Lung microvascular endothelial cell (primary cell): ENCODE data around the gene SLC4A1. TPM values are rescaled to one million over a fixed set of nuclear protein-coding genes. Genes with fewer than 3 reads are reported as not detected.
A peak's percentile ranks its signal among the peaks of the same experiment; 100 is the strongest.
"Not testable (repeated sequence)": the region's sequence is repeated elsewhere in the genome, so short reads cannot be mapped to it uniquely, and the experiment has no call there.

ENCODE experiments used
- DNase-seq, 2 donors: peaks; one replicate each; pipeline versions ENCODE4 v3.0.0 to v3.0.0-alpha.2; 2010; ENCODE audit warnings: low read depth in 2 of 2
- total RNA-seq: library from RNA; depleted of rRNA; stranded (reverse); fragments of >200 nt; gene quantifications from 2 replicates; pipeline ENCODE4 v1.2.1, GENCODE V29; 2014

The SLC4A1 gene
- total RNA-seq, 1 donor from 2014 or later, result not detected

DNA sequence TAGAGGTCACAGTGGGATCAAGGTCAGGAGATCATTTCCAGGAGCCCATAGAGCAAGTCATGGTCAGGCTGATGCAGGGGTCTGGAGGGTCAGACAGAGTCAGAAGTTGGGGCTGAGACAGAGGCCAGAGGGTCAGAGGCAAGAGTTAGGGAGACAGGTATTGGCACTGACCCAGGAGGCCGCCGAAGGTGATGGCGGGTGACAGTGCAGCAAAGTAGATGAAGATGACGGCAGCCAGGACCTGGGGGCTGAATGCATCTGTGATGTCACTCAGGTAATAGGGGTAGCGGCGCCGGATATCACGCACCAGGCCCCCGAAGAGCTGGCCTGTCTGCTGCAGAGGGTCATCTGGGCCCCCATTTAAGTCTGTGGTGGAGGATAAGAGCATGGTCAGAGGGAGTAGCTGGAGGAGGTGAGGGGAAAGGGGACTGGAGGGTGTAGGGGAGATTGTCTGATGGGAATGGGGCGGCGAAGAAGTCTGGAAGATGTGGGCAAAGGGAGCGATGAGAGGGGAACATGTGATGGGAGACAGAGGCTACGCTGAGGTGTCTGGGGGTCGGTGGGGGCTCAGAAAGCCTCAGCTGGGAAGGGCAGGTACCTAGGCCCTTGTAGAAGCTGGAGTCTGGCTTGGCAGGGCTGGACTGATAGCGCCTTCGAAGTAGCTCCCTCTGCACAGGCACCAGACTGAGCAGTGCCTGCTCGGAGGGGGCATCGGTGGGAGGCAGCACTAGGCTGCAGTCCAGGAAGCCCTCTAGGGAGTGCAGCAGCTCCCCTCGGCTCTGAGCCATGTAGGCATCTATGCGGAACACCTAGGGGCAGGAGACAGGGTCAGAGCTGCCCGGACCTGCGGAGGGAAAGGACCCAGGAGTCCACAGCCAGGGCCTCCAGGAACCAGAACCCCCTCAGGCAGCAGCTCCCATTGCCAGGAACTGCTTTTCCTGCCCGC, 9.8 kb downstream of the SLC4A1 start:
- DNase-seq, result no peak

DNA sequence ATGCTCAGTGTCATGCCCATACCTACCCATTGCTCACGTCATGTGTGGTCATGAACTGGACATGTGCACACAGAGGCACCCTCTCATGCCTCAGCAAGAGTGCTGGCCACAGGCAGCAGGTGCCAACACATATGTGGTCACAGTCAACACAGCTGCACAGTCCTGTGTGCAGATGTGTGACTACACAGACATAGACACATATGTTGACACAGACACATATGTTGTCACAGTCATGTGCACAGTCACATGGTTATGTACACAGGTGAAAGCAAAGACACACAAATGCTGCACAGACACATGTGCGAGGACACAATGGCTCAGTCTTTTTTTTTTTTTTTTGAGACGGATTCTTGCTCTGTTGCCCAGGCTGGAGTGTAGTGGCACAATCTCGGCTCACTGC, 11.3 kb downstream of the SLC4A1 start:
- DNase-seq, result no peak

DNA sequence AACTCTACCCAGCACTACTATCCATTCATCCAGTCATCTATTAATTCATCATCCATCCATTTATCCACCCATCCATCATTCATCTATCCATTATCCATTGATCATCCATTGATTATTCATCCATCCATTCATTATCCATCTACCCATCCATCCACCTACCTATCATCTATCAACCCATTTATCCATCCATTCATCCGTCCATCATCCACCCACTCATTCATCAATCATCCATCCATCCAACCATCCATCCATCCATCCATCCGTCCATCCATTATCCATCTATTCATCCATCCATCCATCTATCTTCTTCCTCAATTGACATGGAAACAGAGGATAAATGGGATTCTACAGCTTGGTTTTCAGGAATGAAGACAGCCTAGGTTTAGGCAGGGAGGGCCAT, 12.0 kb downstream of the SLC4A1 start:
- no peak for DNase-seq

DNA sequence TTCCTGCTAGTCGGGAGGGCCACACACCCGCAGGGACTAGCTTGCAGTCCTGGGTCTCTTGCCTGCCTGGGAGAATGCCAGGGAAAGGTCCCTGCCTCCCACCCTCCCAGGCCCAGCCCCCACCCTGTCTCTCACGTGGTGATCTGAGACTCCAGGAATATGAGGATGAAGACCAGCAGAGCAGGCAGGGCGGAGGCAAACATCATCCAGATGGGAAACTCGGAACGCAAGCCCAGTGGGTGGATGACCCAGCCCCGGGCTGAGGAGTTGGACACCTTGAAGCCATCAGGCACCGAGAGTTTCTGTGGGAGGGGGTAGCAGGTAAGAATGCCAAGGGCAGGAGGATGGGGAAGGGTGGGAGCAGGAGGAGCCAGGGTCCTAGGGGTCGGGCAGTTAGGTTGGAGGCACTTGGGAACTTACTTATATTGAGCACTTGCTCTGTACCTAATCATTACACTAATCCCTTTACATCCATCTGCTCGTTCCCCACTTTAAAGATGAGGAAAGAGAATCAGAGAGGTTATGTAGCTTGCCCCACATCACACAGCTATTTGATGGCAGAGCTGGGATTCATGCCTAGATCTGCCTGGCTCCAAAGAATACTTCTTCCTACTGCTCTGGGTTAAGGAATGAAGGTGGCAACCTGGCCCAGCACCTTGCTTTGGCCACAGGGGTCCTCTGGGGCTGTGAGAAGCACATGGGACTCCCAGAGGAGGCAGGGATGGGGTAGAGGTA, 13.4 kb downstream of the SLC4A1 start:
- no peak for DNase-seq

DNA sequence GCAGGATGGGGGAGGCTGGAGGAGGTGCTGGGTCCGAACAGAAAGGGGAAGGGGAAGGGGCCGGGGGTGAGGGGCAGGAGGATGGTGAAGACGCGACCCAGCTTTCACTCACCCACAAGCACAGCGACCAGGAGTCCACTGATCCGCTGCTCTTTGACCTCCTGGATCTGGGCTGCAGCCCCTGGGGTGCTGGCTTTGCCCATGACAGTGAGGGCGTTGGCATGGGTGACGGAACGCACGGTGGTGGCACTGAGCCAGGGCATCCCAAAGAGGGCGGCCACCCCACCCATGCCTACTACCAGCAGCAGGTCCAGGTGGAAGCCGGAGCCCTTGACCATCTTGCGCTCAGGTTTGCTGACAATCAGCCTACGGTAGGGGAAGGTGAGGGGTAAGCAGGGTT, 14.9 kb downstream of the SLC4A1 start:
- no peak for DNase-seq

DNA sequence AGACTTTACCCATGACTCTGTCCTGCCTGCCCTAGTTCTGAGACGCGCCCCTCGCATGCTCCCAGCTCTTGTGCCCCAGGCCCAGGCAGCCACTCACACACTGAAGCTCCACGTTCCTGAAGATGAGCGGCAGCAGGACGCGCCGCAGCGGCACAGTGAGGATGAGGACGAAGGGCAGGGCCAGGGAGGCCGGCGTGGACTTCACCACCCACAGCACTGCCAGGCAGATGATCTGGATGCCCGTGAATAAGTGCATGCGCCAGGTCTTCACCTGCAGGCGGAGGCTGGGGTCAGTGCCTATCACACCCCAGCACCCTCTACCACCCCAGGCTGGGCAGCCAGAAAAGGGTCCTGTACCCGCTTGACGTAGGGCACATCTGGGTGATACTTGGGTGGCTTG, 16.9 kb downstream of the SLC4A1 start:
- no peak for DNase-seq

DNA sequence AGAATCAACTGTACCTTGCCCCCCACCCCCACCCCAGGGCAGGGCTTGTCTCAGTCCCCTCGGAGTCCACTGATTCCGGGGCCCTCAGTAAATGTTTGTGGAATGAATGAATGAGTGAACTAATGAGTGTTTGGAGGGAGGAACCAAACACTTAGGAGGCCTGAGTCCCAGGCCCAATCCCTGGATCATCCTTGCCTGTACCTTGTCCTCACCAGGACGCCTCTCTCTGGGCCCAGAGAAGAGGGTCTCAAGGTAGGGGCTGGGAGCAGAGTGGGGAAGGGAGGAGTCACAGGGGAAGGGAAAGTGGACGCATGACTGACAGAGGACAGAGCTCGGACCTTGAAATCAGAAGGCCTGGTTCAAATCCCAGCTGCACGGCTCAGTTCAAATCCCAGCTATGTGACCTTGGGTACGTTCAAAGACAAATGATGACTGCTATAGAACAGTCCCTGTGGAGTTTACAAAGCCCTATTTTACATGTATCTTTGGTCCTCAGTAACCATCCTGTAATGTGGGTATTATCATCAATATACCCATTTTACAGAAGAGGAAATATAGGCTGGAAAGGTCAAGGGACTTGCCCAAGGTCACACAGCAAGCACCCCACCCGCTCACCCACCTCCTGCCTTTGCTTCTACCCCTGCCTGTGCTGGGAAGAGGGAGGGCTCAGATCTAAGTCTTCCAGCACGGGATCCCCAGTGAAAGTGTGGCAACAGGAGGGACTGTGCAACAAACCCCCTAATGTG, 18.3 kb downstream of the SLC4A1 start:
- no peak for DNase-seq

DNA sequence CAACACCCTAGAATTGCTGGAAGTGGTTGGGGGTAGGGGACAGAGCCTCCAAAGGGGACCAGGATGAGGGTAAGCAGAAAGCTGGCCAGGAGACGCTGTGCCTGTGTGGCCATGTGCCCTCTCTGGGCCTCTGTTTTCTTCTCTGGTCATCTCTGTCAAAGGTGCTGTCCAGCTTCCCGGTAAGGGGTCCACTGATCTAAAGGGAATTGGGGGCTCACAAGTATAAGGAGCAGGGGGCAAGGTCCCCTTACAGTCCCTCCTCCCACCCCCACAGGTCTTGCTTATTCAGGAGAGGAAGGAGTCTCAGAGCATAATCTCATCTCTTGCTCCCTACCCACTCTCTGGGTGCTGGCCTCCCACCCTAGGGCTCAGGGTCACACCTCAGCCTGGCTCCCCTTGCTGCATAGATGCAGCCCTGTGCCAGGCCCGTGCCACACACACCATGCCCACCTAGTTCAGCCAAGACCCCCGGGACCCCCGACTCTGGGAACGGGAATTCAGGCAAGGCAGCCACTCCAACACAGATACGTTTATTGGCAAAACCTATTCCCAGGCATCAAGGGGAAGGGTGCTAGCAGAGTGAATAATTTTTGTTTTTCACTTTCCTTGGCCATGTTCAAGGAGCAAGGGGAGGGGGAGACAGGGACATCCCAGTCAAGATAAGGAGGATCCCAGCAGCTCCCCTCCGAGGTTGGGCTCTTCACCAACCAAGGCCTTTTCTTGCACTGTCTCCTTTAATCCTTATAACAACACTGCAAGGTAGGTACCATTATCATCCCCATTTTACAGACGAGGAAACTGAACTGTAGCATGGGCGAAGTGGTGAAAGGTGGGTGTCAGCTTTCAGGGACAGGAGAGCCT, 19.8 kb downstream of the SLC4A1 start:
- no peak for DNase-seq

DNA sequence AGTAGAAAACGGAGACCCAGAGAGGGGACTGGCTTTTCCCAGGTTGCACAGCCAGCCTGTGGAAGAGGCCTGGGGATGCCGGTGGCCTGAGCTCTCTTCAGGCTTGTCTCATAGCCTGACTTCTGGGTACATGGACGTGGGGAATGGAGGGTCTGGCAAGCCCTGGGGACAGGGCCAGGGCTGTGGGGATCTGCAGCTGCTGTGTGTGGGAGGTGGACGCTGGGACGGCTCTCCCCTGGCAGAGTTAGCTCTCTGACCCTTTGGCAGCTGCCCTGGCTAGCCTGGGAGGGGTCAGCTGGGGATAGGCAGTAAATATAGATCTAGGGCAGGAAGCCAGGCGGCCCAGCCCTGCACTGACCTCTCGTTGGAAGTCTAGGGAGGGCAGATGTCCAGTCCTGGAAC, 20.5 kb downstream of the SLC4A1 start:
- DNase-seq, result no peak

DNA sequence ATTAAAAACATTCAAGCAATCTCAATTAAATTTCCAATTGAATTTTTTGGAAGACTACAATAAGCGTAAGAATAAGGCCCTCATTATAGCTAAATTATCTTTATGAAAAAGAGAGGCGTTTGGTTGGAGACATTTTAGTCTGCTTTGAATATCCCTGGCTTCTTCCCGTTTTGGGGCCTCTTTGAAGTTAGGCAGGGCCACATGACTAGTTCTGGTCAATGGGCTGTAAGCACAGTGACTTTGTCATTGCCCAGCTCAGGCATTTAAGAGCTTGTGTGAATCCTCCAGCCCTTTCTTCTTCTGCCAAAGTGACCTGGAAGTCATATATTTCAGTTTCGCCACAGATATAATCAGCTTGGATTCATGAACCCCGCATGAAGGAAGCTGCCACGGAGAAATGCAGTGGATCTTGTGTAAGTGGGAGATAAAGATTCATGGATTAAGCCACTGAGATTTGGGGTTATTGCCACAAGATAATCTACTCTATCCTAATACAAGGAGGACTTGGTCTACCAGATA, 26.8 kb downstream of the SLC4A1 start:
- no peak for DNase-seq

DNA sequence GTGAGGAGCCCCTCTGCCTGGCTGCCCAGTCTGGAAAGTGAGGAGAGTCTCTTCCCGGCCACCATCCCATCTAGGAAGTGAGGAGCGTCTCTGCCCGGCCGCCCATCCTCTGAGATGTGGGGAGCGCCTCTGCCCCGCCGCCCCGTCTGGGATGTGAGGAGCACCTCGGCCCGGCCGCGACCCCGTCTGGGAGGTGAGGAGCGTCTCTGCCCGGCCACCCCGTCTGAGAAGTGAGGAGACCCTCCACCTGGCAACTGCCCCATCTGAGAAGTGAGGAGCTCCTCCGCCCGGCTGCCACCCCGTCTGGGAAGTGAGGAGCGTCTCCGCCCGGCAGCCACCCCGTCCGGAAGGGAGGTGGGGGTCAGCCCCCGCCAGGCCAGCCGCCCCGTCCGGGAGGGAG, 30.0 kb downstream of the SLC4A1 start:
- not testable (repeated sequence) for DNase-seq

DNA sequence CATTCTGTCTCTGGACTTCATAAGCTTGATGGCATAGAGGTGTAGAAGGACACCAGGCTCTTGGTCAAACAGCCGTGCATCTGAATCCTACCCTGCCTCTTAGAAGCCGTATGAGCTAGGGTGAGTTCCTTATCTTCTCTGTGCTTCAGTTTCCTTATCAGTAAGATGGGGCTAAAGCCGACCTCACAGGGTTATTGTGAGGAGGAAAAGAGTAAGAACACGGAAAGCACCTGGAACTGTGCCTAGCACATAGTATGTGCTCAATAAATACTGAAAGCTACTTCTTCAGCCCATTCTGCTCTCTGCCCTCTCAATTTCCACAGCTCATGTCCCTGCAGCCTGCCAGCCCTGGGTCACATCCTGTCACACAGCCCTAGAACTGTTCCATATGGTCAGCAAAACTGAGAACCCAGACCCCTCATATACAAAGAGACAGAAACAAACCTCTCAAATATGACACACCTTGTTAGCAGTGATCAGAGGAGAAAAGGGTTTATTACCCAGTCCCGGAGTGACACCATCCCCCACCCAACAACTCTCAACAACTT, 31.4 kb downstream of the SLC4A1 start:
- peak in 1 of 2 donors; percentile 70 for DNase-seq

DNA sequence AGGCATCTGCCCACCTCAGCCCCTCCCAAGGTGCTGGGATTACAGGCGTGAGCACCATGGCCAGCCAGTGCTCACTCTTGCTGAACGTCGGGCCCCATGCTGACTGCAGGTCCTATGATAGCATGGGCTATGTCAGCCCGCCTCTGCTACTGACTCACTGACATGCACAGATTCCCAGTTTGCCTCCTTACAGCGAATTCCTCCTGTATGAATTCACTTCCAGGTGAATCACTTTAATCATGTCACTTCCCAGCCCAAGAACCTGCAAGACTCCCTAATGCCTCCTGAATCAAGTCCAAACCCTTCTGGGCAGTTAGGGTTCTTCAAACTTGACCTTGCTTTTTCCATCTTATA, 32.4 kb downstream of the SLC4A1 start:
- DNase-seq, result peak; percentile 50 to 52

DNA sequence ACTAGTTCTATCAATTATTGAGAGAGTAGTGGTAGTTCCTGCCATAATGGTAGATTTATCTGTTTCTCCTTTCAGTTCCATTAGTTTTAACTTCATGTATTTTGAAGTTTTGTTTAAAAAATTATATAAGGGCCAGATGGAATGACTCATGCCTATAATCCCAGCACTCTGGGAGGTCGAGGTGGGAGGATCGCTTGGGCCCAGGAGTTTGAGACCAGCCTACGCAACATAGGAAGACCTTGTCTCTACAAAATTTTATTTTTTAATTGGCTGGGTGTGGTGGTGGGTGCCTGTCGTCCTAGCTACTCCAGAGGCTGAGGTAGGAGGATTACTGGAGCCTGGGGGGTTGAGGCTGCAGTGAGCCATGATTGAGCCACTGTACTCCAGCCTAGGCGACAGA, 34.4 kb downstream of the SLC4A1 start:
- no peak for DNase-seq

DNA sequence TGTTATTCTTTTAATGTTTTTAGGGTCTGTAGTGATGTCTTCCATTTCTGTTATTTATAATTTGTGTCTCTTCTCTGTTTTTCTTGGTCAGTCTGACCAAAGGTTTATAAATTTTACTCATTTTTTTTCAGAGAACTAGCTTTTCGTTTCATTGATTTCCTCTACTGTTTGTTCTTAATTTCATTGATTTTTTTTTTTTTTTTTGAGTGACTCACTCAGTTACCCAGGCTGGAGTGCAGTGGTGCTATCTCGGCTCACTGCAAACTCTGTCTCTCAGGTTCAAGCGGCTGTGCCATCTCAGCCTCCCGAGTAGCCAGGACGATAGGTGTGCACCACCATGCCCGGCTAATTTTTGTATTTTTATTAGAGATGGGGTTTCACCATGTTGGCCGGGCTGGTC, 35.9 kb downstream of the SLC4A1 start:
- DNase-seq, result no peak

DNA sequence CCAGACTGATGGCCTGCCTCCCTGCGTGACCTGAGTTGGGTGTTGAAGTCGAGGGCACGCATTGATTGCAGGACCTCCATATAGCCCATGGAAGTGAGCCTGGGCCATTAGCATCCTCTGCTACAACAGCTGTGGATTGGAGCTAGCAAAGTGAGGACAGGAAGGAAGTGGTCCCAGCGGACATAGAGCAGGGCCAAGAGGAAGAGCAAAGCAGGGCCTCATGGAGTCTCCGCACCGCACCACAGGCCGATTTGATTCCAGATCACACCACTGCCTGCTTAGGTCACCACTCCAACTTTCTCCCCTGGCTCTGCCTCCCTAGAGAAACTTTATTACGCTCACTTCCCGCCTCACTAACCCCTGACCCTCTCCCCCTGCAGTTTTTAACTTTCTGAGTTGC, 37.8 kb downstream of the SLC4A1 start:
- DNase-seq, result peak in 1 of 2 donors; percentile 32

DNA sequence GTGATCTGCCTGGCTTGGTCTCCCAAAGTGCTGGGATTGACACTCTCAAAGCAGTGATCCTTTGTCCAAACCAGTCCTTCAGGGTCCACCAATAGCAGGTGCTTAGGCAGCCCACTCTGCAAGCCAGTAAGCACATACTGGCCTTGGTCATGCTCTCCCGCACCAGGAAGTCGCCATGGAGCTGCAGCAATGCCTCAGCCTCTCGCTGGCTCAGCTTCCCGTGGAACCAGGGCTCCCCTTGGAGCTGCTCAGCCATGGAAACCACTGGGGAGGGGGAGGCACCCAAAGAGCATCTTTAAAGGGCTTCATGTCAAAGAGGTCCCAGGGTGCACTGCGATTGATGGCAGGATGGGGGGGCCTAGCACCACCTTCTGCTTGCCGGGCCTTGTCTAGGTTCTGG, 38.8 kb downstream of the SLC4A1 start:
- DNase-seq, result no peak

DNA sequence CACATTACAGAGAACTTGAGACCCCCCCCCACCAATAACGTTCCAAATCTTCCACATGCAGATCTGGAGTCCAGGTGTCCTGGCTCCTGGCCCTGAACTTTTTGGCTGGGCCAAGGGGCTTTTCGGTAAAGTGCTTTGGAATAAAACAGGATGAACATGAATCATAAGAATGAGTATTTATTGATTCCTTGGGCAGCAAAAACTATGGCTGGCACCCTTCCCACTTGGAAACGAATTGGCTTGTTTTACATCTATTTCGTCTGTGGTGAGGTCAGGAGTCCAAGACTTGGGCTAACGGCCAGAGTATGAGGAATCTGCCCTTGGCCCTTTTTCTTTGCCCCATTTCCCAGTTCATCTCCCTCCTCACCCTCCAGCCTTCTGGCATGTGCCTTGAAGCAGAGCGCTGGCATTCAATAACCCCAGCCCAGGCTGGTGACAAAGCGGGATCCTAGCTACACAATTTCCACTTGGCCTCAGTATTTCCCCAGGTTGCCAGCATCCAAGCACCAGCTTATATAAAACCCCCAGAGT, 44.3 kb downstream of the SLC4A1 start:
- DNase-seq, result peak; percentile 36 to 82

DNA sequence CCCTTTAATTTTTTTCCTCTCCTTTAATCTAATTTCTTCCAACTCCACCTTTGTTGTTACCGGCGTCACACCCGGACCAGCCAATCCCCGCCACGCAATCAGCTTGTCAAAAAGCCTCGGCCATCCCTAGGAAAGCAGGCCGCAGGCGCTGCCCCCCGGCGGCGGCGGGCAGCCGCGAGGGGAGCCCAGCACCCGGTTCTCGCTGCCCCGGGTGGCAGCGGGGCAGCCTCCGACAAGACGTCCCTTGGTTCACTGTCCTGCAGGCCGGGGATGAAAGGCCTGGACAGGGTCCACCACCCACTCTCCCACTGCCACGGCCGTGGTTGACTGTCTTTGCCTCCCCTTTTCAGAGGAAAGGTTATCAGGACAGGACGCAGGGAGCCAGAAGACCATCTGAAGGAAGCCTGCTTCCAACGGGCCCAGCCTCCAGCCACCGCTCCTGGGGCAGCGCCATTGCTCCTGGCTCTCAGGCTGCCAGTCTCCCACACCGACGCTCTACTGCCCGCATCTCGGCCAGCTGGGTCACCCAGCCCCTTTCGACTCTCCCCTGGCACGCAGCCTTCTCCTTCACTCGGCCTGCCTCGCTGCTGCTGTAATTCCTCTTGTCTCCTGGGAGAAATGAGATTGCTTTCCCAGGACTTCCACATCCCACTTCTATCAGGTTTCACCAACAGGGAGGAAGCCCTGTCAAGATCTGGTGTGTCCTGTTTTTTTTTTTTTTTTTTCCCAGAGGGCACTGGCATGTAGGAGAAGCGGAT, 45.6 kb downstream of the SLC4A1 start:
- DNase-seq, result peak; percentile 68 to 71

DNA sequence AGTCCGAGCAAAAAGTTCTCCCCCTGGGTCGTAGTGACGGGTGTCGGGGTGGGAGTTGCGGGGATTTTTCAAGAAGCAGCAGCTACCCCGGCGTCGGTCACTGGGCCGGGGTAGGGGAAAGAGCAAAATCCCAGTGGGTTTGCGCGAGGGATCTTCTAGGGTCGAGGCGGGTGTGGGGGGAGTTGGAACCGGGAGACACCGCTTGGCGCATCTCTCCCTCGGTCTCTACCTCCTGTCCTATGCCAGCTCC, 46.1 kb downstream of the SLC4A1 start:
- DNase-seq, result no peak
